HCT116 (cell line): ENCODE data around the gene APCDD1L. TPM values are rescaled to one million over a fixed set of nuclear protein-coding genes. Genes with fewer than 3 reads are reported as not detected.

ENCODE experiments used
- ATAC-seq: fragments of 200-7000 bp; cut with Tn5 transposase; 2 replicates; pipeline ENCODE4 v1.9.1; 2020; ENCODE audit warnings: mild to moderate bottlenecking, moderate library complexity
- BruUV-seq: library from RNA; stranded (reverse); fragments of 400-500 nt; replicated peaks from 2 replicates; lab custom pipeline; 2021; lab: Mats Ljungman, UMichigan
- CTCF ChIA-PET: fragments of 300-600 bp; sonication (Branson Sonifier 250); formaldehyde crosslinking; loops from one replicate; lab custom pipeline; 2021; ENCODE audit warnings: antibody characterized with exemption; lab: Charles Lee
- POLR2A ChIA-PET: fragments of 300-600, 350-600 bp; sonication (Branson Sonifier 250); formaldehyde crosslinking; loops from one replicate; lab custom pipeline; 2021; ENCODE audit warnings: antibody characterized with exemption; lab: Charles Lee
- RAD21 ChIA-PET, 2 experiments: fragments of 300-600 bp; sonication (Branson Sonifier 250); formaldehyde crosslinking; loops; one replicate each; lab custom pipeline; 2023; ENCODE audit warnings: low total read pairs in 2 of 2; ENCODE audit not compliant: uncharacterized antibody in 2 of 2, unreplicated experiment in 2 of 2, low non-redundant PET in 1 of 2; lab: Charles Lee
- DNase-seq: peaks from one replicate; pipeline ENCODE4 v3.0.0-alpha.2; 2010; ENCODE audit warnings: low read depth, low spot score
- H2AFZ ChIP-seq: fragments of 200-600 bp; shearing (Covaris generic), sonication (generic); 2 replicates; pipeline ENCODE4 v1.6.1; 2017; ENCODE audit warnings: low read depth, mixed run types, mixed read lengths, antibody characterized with exemption, low read length; ENCODE audit not compliant: poor library complexity, severe bottlenecking
- H3K27ac ChIP-seq: 2 replicates; pipeline ENCODE4 v1.5.1; 2012; ENCODE audit warnings: low read depth, low read length
- H3K27me3 ChIP-seq: fragments of 200-600 bp; sonication (generic); 2 replicates; pipeline ENCODE4 v1.6.1; 2016; ENCODE audit warnings: mixed run types, low read length, mixed read lengths; ENCODE audit not compliant: insufficient read depth
- H3K36me3 ChIP-seq, 2 experiments: fragments of 200-500 bp in 1 of 2; fragments of 200-600 bp in 1 of 2; sonication (Bioruptor generic) in 1 of 2; sonication (generic) in 1 of 2; 2 replicates each; pipeline versions ENCODE4 v1.5.1 to v1.6.1; 2014 to 2016; ENCODE audit warnings: low read length in 2 of 2, inconsistent platforms in 1 of 2, mixed read lengths in 1 of 2, mixed run types in 1 of 2; ENCODE audit not compliant: insufficient read depth in 2 of 2, control insufficient read depth in 1 of 2
- H3K4me1 ChIP-seq, 2 experiments: fragments of 200-600 bp in 1 of 2; sonication (generic) in 1 of 2; 2 replicates each; pipeline versions ENCODE4 v1.5.1 to v1.6.1; 2012 to 2017; ENCODE audit warnings: low read length in 2 of 2, inconsistent platforms in 1 of 2, mild to moderate bottlenecking in 1 of 2, mixed read lengths in 1 of 2, mixed run types in 1 of 2, moderate library complexity in 1 of 2; ENCODE audit not compliant: insufficient read depth in 2 of 2, control insufficient read depth in 1 of 2
- H3K4me2 ChIP-seq: fragments of 200-600 bp; sonication (generic); 2 replicates; pipeline ENCODE4 v1.6.1; 2017; ENCODE audit warnings: mixed run types, low read length, mixed read lengths
- H3K4me3 ChIP-seq, 2 experiments: fragments of 200-600 bp in 1 of 2; sonication (generic) in 1 of 2; replicated peaks in 1 of 2; 2 replicates each; pipeline ENCODE4 v1.5.1; 2011 to 2016; ENCODE audit warnings: low read length in 2 of 2, control low read depth in 1 of 2, low read depth in 1 of 2, mild to moderate bottlenecking in 1 of 2, mixed read lengths in 1 of 2, mixed run types in 1 of 2
- H3K79me2 ChIP-seq: fragments of 200-600 bp; sonication (generic); 2 replicates; pipeline ENCODE4 v1.6.1; 2017; ENCODE audit warnings: mild to moderate bottlenecking, mixed run types, low read length, moderate library complexity, mixed read lengths; ENCODE audit not compliant: insufficient read depth
- H3K9ac ChIP-seq: fragments of 200-600 bp; sonication (generic); 2 replicates; pipeline ENCODE4 v1.6.1; 2016; ENCODE audit warnings: low read length, mixed read lengths
- H3K9me2 ChIP-seq: fragments of 200-600 bp; sonication (generic), shearing (Covaris generic); 2 replicates; pipeline ENCODE4 v1.6.1; 2017; ENCODE audit warnings: mixed run types, mild to moderate bottlenecking, moderate library complexity; ENCODE audit not compliant: insufficient read depth
- H3K9me3 ChIP-seq, 2 experiments: fragments of 200-500 bp in 1 of 2; fragments of 200-600 bp in 1 of 2; sonication (Bioruptor generic) in 1 of 2; sonication (generic) in 1 of 2; 2 replicates each; pipeline ENCODE4 v1.6.1; 2014 to 2017; ENCODE audit warnings: low read length in 2 of 2, mixed read lengths in 2 of 2, inconsistent platforms in 1 of 2, low read depth in 1 of 2, mild to moderate bottlenecking in 1 of 2, mixed run types in 1 of 2, moderate library complexity in 1 of 2; ENCODE audit not compliant: control insufficient read depth in 1 of 2, insufficient read depth in 1 of 2
- H4K20me1 ChIP-seq: fragments of 200-600 bp; sonication (generic), shearing (Covaris generic); 2 replicates; pipeline ENCODE4 v1.6.1; 2017; ENCODE audit warnings: mixed run types, mild to moderate bottlenecking, moderate library complexity; ENCODE audit not compliant: insufficient read depth
- CBX3 ChIP-seq: IDR thresholded peaks from 2 replicates; pipeline ENCODE4 v1.6.1; 2012; ENCODE audit warnings: low read depth
- EGR1 ChIP-seq: IDR thresholded peaks from 2 replicates; pipeline ENCODE4 v1.6.1; 2012; ENCODE audit warnings: low read depth
- ELF1 ChIP-seq: IDR thresholded peaks from 2 replicates; pipeline ENCODE4 v1.6.1; 2012; ENCODE audit warnings: low read depth, borderline replicate concordance
- EZH2phosphoT487 ChIP-seq: fragments of 200-600 bp; IDR thresholded peaks from 2 replicates; pipeline ENCODE4 v1.6.1; 2018; ENCODE audit warnings: antibody characterized with exemption, borderline replicate concordance
- FOSL1 ChIP-seq: IDR thresholded peaks from 2 replicates; pipeline ENCODE4 v1.6.1; 2012; ENCODE audit warnings: low read depth
- JUND ChIP-seq: IDR thresholded peaks from 2 replicates; pipeline ENCODE4 v1.6.1; 2012
- POLR2AphosphoS5 ChIP-seq: IDR thresholded peaks from 2 replicates; pipeline ENCODE4 v1.6.1; 2011; ENCODE audit warnings: mild to moderate bottlenecking, low read depth, low read length, moderate library complexity
- RAD21 ChIP-seq: IDR thresholded peaks from 2 replicates; pipeline ENCODE4 v1.6.1; 2012; ENCODE audit warnings: low read depth, mild to moderate bottlenecking
- REST ChIP-seq: IDR thresholded peaks from 2 replicates; pipeline ENCODE4 v1.6.1; 2012; ENCODE audit warnings: low read depth
- SIN3A ChIP-seq: IDR thresholded peaks from 2 replicates; pipeline ENCODE4 v1.6.1; 2012; ENCODE audit warnings: low read depth
- SP1 ChIP-seq: IDR thresholded peaks from 2 replicates; pipeline ENCODE4 v1.6.1; 2012; ENCODE audit warnings: low read depth
- TCF7L2 ChIP-seq: IDR thresholded peaks from 2 replicates; pipeline ENCODE4 v1.7.0; 2011; ENCODE audit warnings: borderline replicate concordance, inconsistent platforms; ENCODE audit not compliant: insufficient read depth, insufficient read length; ENCODE audit errors: extremely low read depth
- YY1 ChIP-seq: IDR thresholded peaks from 2 replicates; pipeline ENCODE4 v1.6.1; 2011; ENCODE audit warnings: low read length, low read depth, moderate library complexity, mild to moderate bottlenecking; ENCODE audit not compliant: insufficient replicate concordance; ENCODE audit errors: extremely low read depth
- ZFX ChIP-seq: fragments of 450-650 bp; IDR thresholded peaks from 2 replicates; pipeline ENCODE4 v1.6.1; 2017
- ZNF274 ChIP-seq: fragments of 200-500 bp; sonication (Bioruptor generic); IDR thresholded peaks from 2 replicates; pipeline ENCODE4 v1.6.1; 2014; ENCODE audit warnings: mild to moderate bottlenecking, low read depth, low read length, inconsistent platforms
- intact Hi-C: fragments of 100-400 bp; cut with micrococcal nuclease; formaldehyde crosslinking; loops from 2 replicates; pipeline ENCODE4 v1.10.0; 2022
- total RNA-seq: library from RNA; stranded (reverse); gene quantifications from one replicate; pipeline ENCODE4 v1.2.1, GENCODE V29; 2021; ENCODE audit not compliant: unreplicated experiment
- TF ChIP-seq, protein P1 (sequence below): IDR thresholded peaks from 2 replicates; pipeline ENCODE4 v1.6.1; 2011; ENCODE audit warnings: mild to moderate bottlenecking, low read length, moderate library complexity; ENCODE audit not compliant: insufficient replicate concordance; ENCODE audit errors: extremely low read depth

The APCDD1L gene
- total RNA-seq, 1 experiment from 2014 or later, result not detected

DNA sequence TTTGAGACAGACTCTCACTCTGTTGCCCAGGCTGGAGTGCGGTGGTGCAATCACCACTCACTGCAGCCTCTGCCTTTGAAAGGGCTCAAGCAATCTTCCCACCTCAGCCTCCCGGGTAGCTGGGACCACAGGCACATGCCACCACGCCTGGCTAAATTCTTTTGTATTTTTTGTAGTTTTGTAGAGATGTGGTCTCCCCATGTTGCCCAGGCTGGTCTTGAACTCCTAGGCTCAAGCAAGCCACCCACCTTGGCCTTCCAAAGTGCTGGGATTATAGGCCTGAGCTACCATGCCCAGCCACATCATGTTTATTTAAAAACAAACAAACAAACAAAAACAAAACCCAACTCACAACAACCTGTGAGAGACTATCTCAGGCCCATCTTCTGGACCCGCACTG, 29.7 kb upstream of the APCDD1L start:
- ChIA-PET POLR2A (no interaction called here), RAD21 (no interaction called here), CTCF (no interaction called here)
- no peak for DNase-seq
- Histone ChIP-seq H3K9ac (no peak overlapping the region), H3K9me3 (no peaks in the 10 kb centered on the region), H3K4me1 (peaks cover 4 to 30% of the 10 kb centered on the region in 2 experiments; a peak in 3 of 4 replicates), H4K20me1 (no peaks in the 10 kb centered on the region), H3K4me2 (no peak overlapping the region), H3K27me3 (no peaks in the 10 kb centered on the region; the same call in 1 of the 2 replicates), H3K27ac (no peak overlapping the region), H3K9me2 (no peaks in the 10 kb centered on the region), H3K36me3 (no peaks in the 10 kb centered on the region), H2AFZ (no peak overlapping the region), H3K79me2 (no peaks in the 10 kb centered on the region), H3K4me3 (no peak overlapping the region)
- intact Hi-C loops, result no loop called here
- BruUV-seq, result no TSS peak
- no peak for TF ChIP-seq POLR2AphosphoS5
- no peak for TF ChIP-seq JUND
- no peak for TF ChIP-seq SIN3A
- no peak for TF ChIP-seq EZH2phosphoT487
- TF ChIP-seq ELF1, result no peak
- TF ChIP-seq SP1, result no peak
- TF ChIP-seq, protein P1, sequence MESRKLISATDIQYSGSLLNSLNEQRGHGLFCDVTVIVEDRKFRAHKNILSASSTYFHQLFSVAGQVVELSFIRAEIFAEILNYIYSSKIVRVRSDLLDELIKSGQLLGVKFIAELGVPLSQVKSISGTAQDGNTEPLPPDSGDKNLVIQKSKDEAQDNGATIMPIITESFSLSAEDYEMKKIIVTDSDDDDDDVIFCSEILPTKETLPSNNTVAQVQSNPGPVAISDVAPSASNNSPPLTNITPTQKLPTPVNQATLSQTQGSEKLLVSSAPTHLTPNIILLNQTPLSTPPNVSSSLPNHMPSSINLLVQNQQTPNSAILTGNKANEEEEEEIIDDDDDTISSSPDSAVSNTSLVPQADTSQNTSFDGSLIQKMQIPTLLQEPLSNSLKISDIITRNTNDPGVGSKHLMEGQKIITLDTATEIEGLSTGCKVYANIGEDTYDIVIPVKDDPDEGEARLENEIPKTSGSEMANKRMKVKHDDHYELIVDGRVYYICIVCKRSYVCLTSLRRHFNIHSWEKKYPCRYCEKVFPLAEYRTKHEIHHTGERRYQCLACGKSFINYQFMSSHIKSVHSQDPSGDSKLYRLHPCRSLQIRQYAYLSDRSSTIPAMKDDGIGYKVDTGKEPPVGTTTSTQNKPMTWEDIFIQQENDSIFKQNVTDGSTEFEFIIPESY, result no peak
- no peak for TF ChIP-seq TCF7L2
- no peak for ATAC-seq

DNA sequence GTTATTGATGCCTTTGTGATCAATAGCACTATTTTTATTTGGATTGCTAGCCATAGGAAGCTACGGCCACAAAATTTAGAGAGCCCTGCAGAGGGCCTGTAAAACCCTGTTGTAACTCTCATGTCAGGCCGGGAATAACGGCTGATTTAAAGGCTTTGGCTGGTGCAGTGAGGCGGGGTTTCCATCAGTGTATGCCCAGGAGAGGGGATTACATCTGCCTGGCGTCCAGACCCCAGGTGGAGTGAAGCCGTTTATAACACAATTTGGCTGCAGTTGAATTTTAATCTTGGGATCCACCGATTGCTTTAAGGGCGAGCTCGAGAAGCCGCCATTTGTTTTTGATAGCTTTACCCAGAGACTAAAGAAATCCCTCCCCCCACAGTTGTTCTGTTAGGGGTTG, 29.1 kb upstream of the APCDD1L start:
- Histone ChIP-seq H3K27me3 (no peaks in the 10 kb centered on the region; the same call in 1 of the 2 replicates), H3K9me3 (no peaks in the 10 kb centered on the region), H3K9me2 (no peaks in the 10 kb centered on the region), H2AFZ (no peak overlapping the region), H3K4me3 (no peak overlapping the region), H3K27ac (no peak overlapping the region), H3K4me1 (peaks cover 4 to 30% of the 10 kb centered on the region in 2 experiments; a peak in 3 of 4 replicates), H3K4me2 (no peak overlapping the region), H4K20me1 (no peaks in the 10 kb centered on the region), H3K36me3 (no peaks in the 10 kb centered on the region), H3K9ac (no peak overlapping the region), H3K79me2 (no peaks in the 10 kb centered on the region)
- intact Hi-C loops, result no loop called here
- CTCF ChIA-PET, result interaction anchor here (0.5 kb wide), 1 partner anchor 1157 kb away, joined by 3 read pairs; no protein-coding TSS in a partner anchor
- POLR2A ChIA-PET, result no interaction called here
- RAD21 ChIA-PET, result no interaction called here
- BruUV-seq, result no TSS peak
- ATAC-seq (no peak), DNase-seq (no peak)
- TF ChIP-seq CBX3 (no peak), FOSL1 (no peak), EZH2phosphoT487 (no peak), JUND (no peak), SP1 (no peak), YY1 (no peak), ZNF274 (no peak), EGR1 (no peak), REST (no peak), ZFX (no peak), RAD21 (no peak)
